SK-MEL-5 (cell line): ENCODE results near the gene EPHA4. TPM values are rescaled to one million over a fixed set of nuclear protein-coding genes. Genes with fewer than 3 reads are reported as not detected.

ENCODE experiments used
- DNase-seq: peaks from one replicate; pipeline ENCODE4 v3.0.0-alpha.2; 2016; ENCODE audit warnings: low read depth, low spot score
- in situ Hi-C: cut with HindIII; loops from 2 replicates; pipeline ENCODE4 v1.10.0; 2016; ENCODE audit warnings: low sequenced_read_pairs, high pct_unique_total_duplicates, low pct_unique_long_range_greater_than_20kb
- total RNA-seq: library from RNA; depleted of rRNA; stranded (reverse); fragments of >200 nt; shearing (Covaris generic); gene quantifications from 2 replicates; pipeline ENCODE4 v1.2.3, GENCODE V29; 2014

The EPHA4 gene
- total RNA-seq, 1 experiment from 2014 or later: 42.4 TPM

- no peak for DNase-seq
- in situ Hi-C loops: no loop called here
Observed at GRCh38 chr2:221554769-221555493, 17.2 kb downstream of the EPHA4 start.

- in situ Hi-C loops: no loop called here
- no peak for DNase-seq
Observed at GRCh38 chr2:221553333-221553732, 18.8 kb downstream of the EPHA4 start.

GRCh38 chr2:221552291-221552690 is 19.8 kb downstream of the EPHA4 start:
- DNase-seq: no peak
- in situ Hi-C loops: no loop called here

GRCh38 chr2:221551864-221552263 is 20.2 kb downstream of the EPHA4 start:
- no peak for DNase-seq
- in situ Hi-C loops: no loop called here

GRCh38 chr2:221549143-221549542 is 23.0 kb downstream of the EPHA4 start:
- DNase-seq: no peak
- in situ Hi-C loops: no loop called here

- DNase-seq: no peak
- in situ Hi-C loops: no loop called here
Observed at GRCh38 chr2:221546505-221547225, 25.4 kb downstream of the EPHA4 start.

- in situ Hi-C loops: no loop called here
- no peak for DNase-seq
Observed at GRCh38 chr2:221541131-221541735, 30.9 kb downstream of the EPHA4 start.

GRCh38 chr2:221539246-221539645 is 32.9 kb downstream of the EPHA4 start:
- no peak for DNase-seq
- in situ Hi-C loops: no loop called here

GRCh38 chr2:221535824-221536223 is 36.3 kb downstream of the EPHA4 start:
- in situ Hi-C loops: no loop called here
- no peak for DNase-seq

- no peak for DNase-seq
- in situ Hi-C loops: no loop called here
Observed at GRCh38 chr2:221533299-221533698, 38.8 kb downstream of the EPHA4 start.

GRCh38 chr2:221532641-221533040 is 39.5 kb downstream of the EPHA4 start:
- in situ Hi-C loops: no loop called here
- no peak for DNase-seq

- no peak for DNase-seq
- in situ Hi-C loops: no loop called here
Observed at GRCh38 chr2:221530653-221531037, 41.5 kb downstream of the EPHA4 start.

- no peak for DNase-seq
- in situ Hi-C loops: no loop called here
Observed at GRCh38 chr2:221529943-221530652, 42.0 kb downstream of the EPHA4 start.

- in situ Hi-C loops: no loop called here
- no peak for DNase-seq
Observed at GRCh38 chr2:221529177-221529942, 42.7 kb downstream of the EPHA4 start.

- DNase-seq: peak; percentile 66
- in situ Hi-C loops: no loop called here
Observed at GRCh38 chr2:221527776-221528309, 44.3 kb downstream of the EPHA4 start.

GRCh38 chr2:221524158-221524557 is 47.9 kb downstream of the EPHA4 start:
- DNase-seq: no peak
- in situ Hi-C loops: no loop called here

- no peak for DNase-seq
- in situ Hi-C loops: no loop called here
Observed at GRCh38 chr2:221521233-221521845, 50.8 kb downstream of the EPHA4 start.
